HepG2 (cell line): ENCODE results near the gene PRIMA1. TPM values are rescaled to one million over a fixed set of nuclear protein-coding genes. Genes with fewer than 3 reads are reported as not detected.

ENCODE experiments used
- CREB1 ChIP-seq, 2 experiments: fragments of 450-650 bp in 1 of 2; IDR thresholded peaks; 2 replicates each; pipeline ENCODE4 v1.6.1; 2016 to 2017; ENCODE audit warnings: control low read depth in 1 of 2, mild to moderate bottlenecking in 1 of 2, missing compliant biosample characterization in 1 of 2, missing genetic modification characterization in 1 of 2
- FOXM1 ChIP-seq: sonication (generic); formaldehyde crosslinking; IDR thresholded peaks from 2 replicates; pipeline ENCODE4 v1.5.0; 2020; ENCODE audit warnings: missing genetic modification reagents
- NFAT5 ChIP-seq: sonication (generic); formaldehyde crosslinking; IDR thresholded peaks from 2 replicates; pipeline ENCODE4 v1.4.0; 2020; ENCODE audit warnings: missing genetic modification reagents
- PRDM15 ChIP-seq: sonication (generic); formaldehyde crosslinking; IDR thresholded peaks from 2 replicates; pipeline ENCODE4 v1.4.0; 2020; ENCODE audit warnings: missing genetic modification reagents
- USF2 ChIP-seq, 2 experiments: sonication (generic) in 1 of 2; formaldehyde crosslinking in 1 of 2; IDR thresholded peaks; 2 replicates each; pipeline versions ENCODE4 v1.5.1 to v1.6.1; 2011 to 2020; ENCODE audit warnings: borderline replicate concordance in 1 of 2, low read depth in 1 of 2, low read length in 1 of 2, mild to moderate bottlenecking in 1 of 2, missing genetic modification reagents in 1 of 2, moderate library complexity in 1 of 2
- ZNF142 ChIP-seq: sonication (generic); formaldehyde crosslinking; IDR thresholded peaks from 2 replicates; pipeline ENCODE4 v1.4.0; 2020; ENCODE audit warnings: missing genetic modification reagents
- ZNF275 ChIP-seq: sonication (generic); formaldehyde crosslinking; IDR thresholded peaks from 2 replicates; pipeline ENCODE4 v1.8.0; 2022; ENCODE audit warnings: missing genetic modification reagents, mild to moderate bottlenecking, inconsistent platforms, borderline replicate concordance
- ZNF354B ChIP-seq: sonication (generic); formaldehyde crosslinking; IDR thresholded peaks from 2 replicates; pipeline ENCODE4 v1.8.0; 2022; ENCODE audit warnings: mild to moderate bottlenecking, missing genetic modification reagents
- ZSCAN21 ChIP-seq: sonication (generic); formaldehyde crosslinking; IDR thresholded peaks from 2 replicates; pipeline ENCODE4 v1.8.0; 2022; ENCODE audit warnings: mild to moderate bottlenecking, missing genetic modification reagents, moderate library complexity, borderline replicate concordance
- polyA plus RNA-seq, 8 experiments: library from polyadenylated mRNA; depleted of rRNA in 3 of 8; stranded (reverse) in 7 of 8; unstranded in 1 of 8; fragments of >200 nt; fragmentation: Illumina TruSeq in 4 of 8; extraction: Trizol in 4 of 8; gene quantifications; 2 replicates each; pipeline versions ENCODE4 v1.2.1 to v1.2.3, GENCODE V29; 2011 to 2016; ENCODE audit warnings: low read depth in 4 of 8, missing spikeins in 1 of 8, mixed read lengths in 1 of 8; ENCODE audit not compliant: insufficient read depth in 1 of 8
- total RNA-seq, 5 experiments: library from RNA; depleted of rRNA; stranded (reverse); fragments of >200 nt; fragmentation: Illumina TruSeq; extraction: Trizol; gene quantifications; 2 replicates each; pipeline ENCODE4 v1.2.3, GENCODE V29; 2016; ENCODE audit warnings: low read depth in 1 of 5

PRIMA1 gene
- total and polyA plus RNA-seq, 2 of the 13 experiments (the other 11 are each of a cell fraction or from before 2014, with no cell fraction given), result 2.4 to 3.2 TPM

- TF ChIP-seq ZNF142 (CRISPR knock-in tag) (no peak), ZNF354B (CRISPR knock-in tag) (no peak), FOXM1 (CRISPR knock-in tag) (no peak), PRDM15 (CRISPR knock-in tag) (no peak), ZSCAN21 (CRISPR knock-in tag) (no peak), USF2 (IDR thresholded peaks at IDR 0.05; ENCODE audit: low read depth, low read length) (no peak), USF2 (CRISPR knock-in tag; IDR thresholded peaks at IDR 0.05; ENCODE audit: borderline replicate concordance) (no peak), CREB1 (IDR thresholded peaks at IDR 0.05) (no peak), CREB1 (CRISPR knock-in tag; IDR thresholded peaks at IDR 0.05) (no peak; the same call in 1 of the 2 replicates), ZNF275 (no peak), NFAT5 (no peak)
Measured at GRCh38 chr14:93778453-93778852, 9.8 kb downstream of the PRIMA1 start (continued).
